Endothelial cell of umbilical vein (primary cell): ENCODE results near the gene GPNMB. TPM values are rescaled to one million over a fixed set of nuclear protein-coding genes. Genes with fewer than 3 reads are reported as not detected.

Source experiments
- BruUV-seq: library from RNA; stranded (reverse); fragments of 400-500 nt; replicated peaks from 2 replicates; lab custom pipeline; 2021; lab: Mats Ljungman, UMichigan
- CTCF ChIA-PET: fragments of 300-600, 350-600 bp; sonication (Branson Sonifier 250); formaldehyde crosslinking; loops from one replicate; lab custom pipeline; 2021; ENCODE audit warnings: antibody characterized with exemption, inconsistent platforms; lab: Charles Lee
- POLR2A ChIA-PET: fragments of 300-600, 350-600 bp; sonication (Branson Sonifier 250); formaldehyde crosslinking; loops from one replicate; lab custom pipeline; 2021; ENCODE audit warnings: antibody characterized with exemption, inconsistent platforms; lab: Charles Lee
- DNase-seq: peaks from one replicate; pipeline ENCODE4 v3.0.0-alpha.2; 2011; ENCODE audit warnings: low read depth, low spot score
- FAIRE-seq: peaks from 2 replicates; lab custom pipeline; 2011; peaks lifted over from hg19 to GRCh38; lab: Jason Lieb, UNC
- H2AFZ ChIP-seq: 2 replicates; pipeline ENCODE4 v1.6.0; 2012; ENCODE audit warnings: low read depth, low read length, control low read depth, inconsistent platforms
- H3K27ac ChIP-seq: 2 replicates; pipeline ENCODE4 v1.5.1; 2011; ENCODE audit warnings: low read depth, mild to moderate bottlenecking, control low read depth, low read length, moderate library complexity; ENCODE audit not compliant: insufficient read depth
- H3K27me3 ChIP-seq, 2 experiments: 2 replicates each; pipeline versions ENCODE4 v1.6.0 to v1.6.1; 2011; ENCODE audit warnings: low read length in 2 of 2, mixed read lengths in 1 of 2; ENCODE audit not compliant: control insufficient read depth in 2 of 2, insufficient read depth in 2 of 2
- H3K36me3 ChIP-seq, 2 experiments: 2 replicates in 1 of 2; 3 replicates in 1 of 2; pipeline ENCODE4 v1.5.1; 2011; ENCODE audit warnings: low read length in 2 of 2, mild to moderate bottlenecking in 1 of 2, moderate library complexity in 1 of 2; ENCODE audit not compliant: control insufficient read depth in 2 of 2, insufficient read depth in 2 of 2; ENCODE audit errors: extremely low read depth in 1 of 2
- H3K4me1 ChIP-seq: 3 replicates; pipeline ENCODE4 v1.5.1; 2011; ENCODE audit warnings: mild to moderate bottlenecking, low read length; ENCODE audit not compliant: control insufficient read depth, insufficient read depth; ENCODE audit errors: extremely low read depth
- H3K4me2 ChIP-seq: 2 replicates; pipeline ENCODE4 v1.6.1; 2011; ENCODE audit warnings: low read length, control low read depth, mixed read lengths; ENCODE audit not compliant: insufficient read depth
- H3K4me3 ChIP-seq, 3 experiments: fragments of 200-600 bp in 1 of 3; sonication (generic), shearing (Covaris generic) in 1 of 3; replicated peaks in 1 of 3; 2 replicates each; pipeline ENCODE4 v1.5.1; 2011 to 2016; ENCODE audit warnings: control low read depth in 3 of 3, low read length in 3 of 3, mild to moderate bottlenecking in 2 of 3, inconsistent platforms in 1 of 3, low read depth in 1 of 3, moderate library complexity in 1 of 3; ENCODE audit not compliant: insufficient read depth in 1 of 3
- H3K79me2 ChIP-seq: 2 replicates; pipeline ENCODE4 v1.6.0; 2012; ENCODE audit warnings: low read length, inconsistent platforms; ENCODE audit not compliant: control insufficient read depth, insufficient read depth
- H3K9ac ChIP-seq: replicated peaks from 2 replicates; pipeline ENCODE3; 2011; ENCODE audit warnings: low read length, control low read depth; ENCODE audit not compliant: insufficient read depth; ENCODE audit errors: extremely low read depth
- H3K9me1 ChIP-seq: replicated peaks from 3 replicates; pipeline ENCODE4 v1.6.0; 2011; ENCODE audit warnings: mild to moderate bottlenecking, low read length; ENCODE audit not compliant: control insufficient read depth, insufficient read depth; ENCODE audit errors: extremely low read depth
- H3K9me3 ChIP-seq: replicated peaks from 2 replicates; pipeline ENCODE4 v1.5.1; 2012; ENCODE audit warnings: low read length, inconsistent platforms; ENCODE audit not compliant: control insufficient read depth, insufficient read depth
- H4K20me1 ChIP-seq: replicated peaks from 2 replicates; pipeline ENCODE3; 2011; ENCODE audit warnings: mild to moderate bottlenecking, low read length; ENCODE audit not compliant: control insufficient read depth, insufficient read depth; ENCODE audit errors: extremely low read depth
- CTCF ChIP-seq, 2 donors: IDR thresholded peaks; 1 replicate in 1 of 2; 2 replicates in 1 of 2; pipeline ENCODE4 v1.5.1; 2011; ENCODE audit warnings: low read length in 2 of 2, mild to moderate bottlenecking in 2 of 2, moderate library complexity in 2 of 2, control low read depth in 1 of 2, inconsistent platforms in 1 of 2, low read depth in 1 of 2; ENCODE audit not compliant: insufficient read depth in 1 of 2; ENCODE audit errors: extremely low read depth in 1 of 2
- EZH2 ChIP-seq: IDR thresholded peaks from 2 replicates; pipeline ENCODE4 v1.6.1; 2012; ENCODE audit warnings: borderline replicate concordance, low read depth, mild to moderate bottlenecking, moderate library complexity, low read length, inconsistent platforms; ENCODE audit not compliant: severe bottlenecking
- FOS ChIP-seq: IDR thresholded peaks from 2 replicates; pipeline ENCODE4 v1.6.1; 2011; ENCODE audit warnings: mild to moderate bottlenecking, low read length, moderate library complexity, borderline replicate concordance; ENCODE audit not compliant: insufficient read depth
- MYC ChIP-seq: IDR thresholded peaks from one replicate; pipeline ENCODE4 v1.6.1; 2011; ENCODE audit warnings: mild to moderate bottlenecking, low read depth, low read length
- POLR2A ChIP-seq: IDR thresholded peaks from 2 replicates; pipeline ENCODE4 v1.6.1; 2012; ENCODE audit warnings: low read depth, mild to moderate bottlenecking, control low read depth, low read length
- POLR2AphosphoS5 ChIP-seq: IDR thresholded peaks from 2 replicates; pipeline ENCODE4 v1.6.1; 2012; ENCODE audit warnings: low read depth, mild to moderate bottlenecking, control low read depth, low read length, moderate library complexity; ENCODE audit not compliant: insufficient read depth
- dilution Hi-C: fragments of 300-500 bp; cut with MboI; formaldehyde crosslinking; loops from one replicate; pipeline ENCODE4 v1.15.0; 2019; ENCODE audit warnings: low sequenced_read_pairs; ENCODE audit not compliant: extremely low pct_ligation_motif_present
- intact Hi-C: fragments of 100-400 bp; cut with micrococcal nuclease; formaldehyde crosslinking; loops from one replicate; pipeline ENCODE4 v1.10.0; 2022
- polyA plus RNA-seq, 4 experiments: library from polyadenylated mRNA; depleted of rRNA in 3 of 4; stranded (reverse) in 3 of 4; unstranded in 1 of 4; fragments of >200 nt; gene quantifications; 2 replicates each; pipeline versions ENCODE4 v1.2.1 to v1.2.3, GENCODE V29; 2011 to 2012; ENCODE audit warnings: missing spikeins in 1 of 4
- total RNA-seq: library from RNA; stranded (reverse); gene quantifications from 2 replicates; pipeline ENCODE4 v1.2.3, GENCODE V29; 2021

GPNMB gene
- total and polyA plus RNA-seq, 2 donors (not counting 3 experiments of a cell fraction or from before 2014, with no cell fraction given), result 0.29 to 0.33 TPM

DNA sequence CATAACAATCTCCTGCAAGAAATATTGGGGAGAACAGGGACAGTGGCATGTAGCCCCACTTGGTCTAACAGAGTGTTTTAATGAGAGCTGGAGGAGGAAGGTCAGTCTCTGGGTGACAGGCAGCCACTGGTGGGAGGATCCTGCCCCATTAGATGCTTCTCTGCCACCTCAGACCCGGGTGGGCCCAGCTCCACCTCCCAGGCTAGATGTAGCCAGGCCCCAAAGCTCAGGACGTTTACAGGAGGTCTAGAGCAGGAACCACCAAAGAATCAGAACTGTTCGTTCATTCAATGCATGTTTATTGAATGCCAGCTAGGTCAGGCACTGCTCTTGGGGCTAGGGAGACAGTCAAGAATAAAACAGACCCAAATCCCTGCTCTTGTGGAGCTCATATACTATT lies 28.4 kb upstream of the GPNMB start:
- POLR2A ChIA-PET, result no interaction called here
- Histone ChIP-seq H3K4me3 (no peak overlapping the region), H3K9ac (no peak overlapping the region), H3K27me3 (peaks cover 0 to 3% of the 10 kb centered on the region in 2 experiments), H3K79me2 (no peaks in the 10 kb centered on the region), H2AFZ (no peak overlapping the region), H3K27ac (no peak overlapping the region), H4K20me1 (no peaks in the 10 kb centered on the region), H3K36me3 (no peaks in the 10 kb centered on the region), H3K9me1 (no peaks in the 10 kb centered on the region), H3K4me2 (no peak overlapping the region), H3K9me3 (no peaks in the 10 kb centered on the region), H3K4me1 (no peaks in the 10 kb centered on the region)
- DNase-seq, result no peak
- no peak for TF ChIP-seq MYC
- no peak for TF ChIP-seq EZH2
- TF ChIP-seq FOS, result no peak
- TF ChIP-seq CTCF (IDR thresholded peaks at IDR 0.05; ENCODE audit: extremely low read depth in 1 of 2, insufficient read depth in 1 of 2, low read depth in 1 of 2, low read length in 2 of 2), result no peak
- TF ChIP-seq POLR2AphosphoS5, result no peak
- TF ChIP-seq POLR2A, result no peak
- no TSS peak for BruUV-seq
- CTCF ChIA-PET, result no interaction called here
- no peak for FAIRE-seq
- dilution Hi-C loops (no loop called here), intact Hi-C loops (no loop called here)
